ENCODE measurements around the gene INMT.
A peak's percentile ranks its signal among the peaks of the same experiment; 100 is the strongest.

Gene INMT

GRCh38 chr7:30771880-30772425, 20.0 kb downstream of the INMT start:
- DNase-seq, result peak; percentile 12
- H3K4me2 ChIP-seq (ENCODE audit: low read depth, low read length), result peak overlapping the region; percentile 92
- H3K27ac ChIP-seq (ENCODE audit: low read length), result peak overlapping the region; percentile 43; the same call in 1 of the 2 replicates
- no peaks in the 10 kb centered on the region for H3K9me3 ChIP-seq (replicated peaks; ENCODE audit: insufficient read depth, low read length)
- no peaks in the 10 kb centered on the region for H3K27me3 ChIP-seq (replicated peaks; ENCODE audit: insufficient read depth, low read length)
- TF ChIP-seq CTCF (IDR thresholded peaks at IDR 0.05; ENCODE audit: low read length) (no peak), EZH2 (optimal IDR thresholded peaks at IDR 0.05; ENCODE audit: low read depth, low read length) (no peak), EZH2phosphoT487 (IDR thresholded peaks at IDR 0.05; ENCODE audit: low read length) (no peak)
- no peaks in the 10 kb centered on the region for H3K4me1 ChIP-seq (ENCODE audit: low read length)
- H3K4me3 ChIP-seq (ENCODE audit: low read length), result peak overlapping the region; percentile 89
- no peaks in the 10 kb centered on the region for H3K9me2 ChIP-seq (replicated peaks; ENCODE audit: insufficient read depth, low read length)
- H3F3A ChIP-seq (ENCODE audit: insufficient read depth, low read length), result no peaks in the 10 kb centered on the region
- H3K79me2 ChIP-seq (ENCODE audit: low read length), result no peaks in the 10 kb centered on the region
- H4K20me1 ChIP-seq (ENCODE audit: insufficient read depth, low read length), result no peaks in the 10 kb centered on the region
- H3K9ac ChIP-seq (ENCODE audit: low read length), result peak overlapping the region; percentile 86
- peak overlapping the region; percentile 94 for H2AFZ ChIP-seq (ENCODE audit: low read length)
- no peaks in the 10 kb centered on the region for H3K36me3 ChIP-seq (replicated peaks; ENCODE audit: insufficient read depth, low read length)

- Histone ChIP-seq H3K9me3 (replicated peaks; ENCODE audit: insufficient read depth, low read length) (no peaks in the 10 kb centered on the region), H3K9me2 (replicated peaks; ENCODE audit: insufficient read depth, low read length) (no peaks in the 10 kb centered on the region), H3K4me1 (ENCODE audit: low read length) (no peaks in the 10 kb centered on the region), H3K4me3 (ENCODE audit: low read length) (no peak overlapping the region), H3F3A (ENCODE audit: insufficient read depth, low read length) (no peaks in the 10 kb centered on the region), H3K4me2 (ENCODE audit: low read depth, low read length) (no peak overlapping the region), H2AFZ (ENCODE audit: low read length) (no peak overlapping the region), H3K27ac (ENCODE audit: low read length) (no peak overlapping the region), H3K79me2 (ENCODE audit: low read length) (no peaks in the 10 kb centered on the region), H3K9ac (ENCODE audit: low read length) (no peak overlapping the region), H3K36me3 (replicated peaks; ENCODE audit: insufficient read depth, low read length) (no peaks in the 10 kb centered on the region), H3K27me3 (replicated peaks; ENCODE audit: insufficient read depth, low read length) (no peaks in the 10 kb centered on the region), H4K20me1 (ENCODE audit: insufficient read depth, low read length) (no peaks in the 10 kb centered on the region)
- TF ChIP-seq EZH2 (optimal IDR thresholded peaks at IDR 0.05; ENCODE audit: low read depth, low read length), result no peak
- no peak for TF ChIP-seq EZH2phosphoT487 (IDR thresholded peaks at IDR 0.05; ENCODE audit: low read length)
- no peak for TF ChIP-seq CTCF (IDR thresholded peaks at IDR 0.05; ENCODE audit: low read length)
- DNase-seq, result no peak
Measured at GRCh38 chr7:30772984-30773383, 21.0 kb downstream of the INMT start.

GRCh38 chr7:30775992-30776391, 24.1 kb downstream of the INMT start:
- no peak for DNase-seq
- Histone ChIP-seq H3K9me2 (replicated peaks; ENCODE audit: insufficient read depth, low read length) (no peaks in the 10 kb centered on the region), H3K4me1 (ENCODE audit: low read length) (no peaks in the 10 kb centered on the region), H3K27ac (ENCODE audit: low read length) (no peak overlapping the region), H3K79me2 (ENCODE audit: low read length) (no peaks in the 10 kb centered on the region), H3K27me3 (replicated peaks; ENCODE audit: insufficient read depth, low read length) (no peaks in the 10 kb centered on the region), H3K9ac (ENCODE audit: low read length) (no peak overlapping the region), H3K4me3 (ENCODE audit: low read length) (no peak overlapping the region), H3K9me3 (replicated peaks; ENCODE audit: insufficient read depth, low read length) (no peaks in the 10 kb centered on the region), H4K20me1 (ENCODE audit: insufficient read depth, low read length) (no peaks in the 10 kb centered on the region), H3F3A (ENCODE audit: insufficient read depth, low read length) (no peaks in the 10 kb centered on the region), H3K4me2 (ENCODE audit: low read depth, low read length) (no peak overlapping the region), H2AFZ (ENCODE audit: low read length) (no peak overlapping the region), H3K36me3 (replicated peaks; ENCODE audit: insufficient read depth, low read length) (no peaks in the 10 kb centered on the region)
- TF ChIP-seq CTCF (IDR thresholded peaks at IDR 0.05; ENCODE audit: low read length) (no peak), EZH2phosphoT487 (IDR thresholded peaks at IDR 0.05; ENCODE audit: low read length) (no peak), EZH2 (optimal IDR thresholded peaks at IDR 0.05; ENCODE audit: low read depth, low read length) (no peak)
